ENCODE measurements around the gene SESN1. TPM values are rescaled to one million over a fixed set of nuclear protein-coding genes. Genes with fewer than 3 reads are reported as not detected.

Gene SESN1
- total and polyA plus RNA-seq, 9 of the 15 experiments (the other 6 are each of a cell fraction or from before 2014, with no cell fraction given), result 3.1 to 13.0 (median 7.4) TPM

- TF ChIP-seq, protein P1, sequence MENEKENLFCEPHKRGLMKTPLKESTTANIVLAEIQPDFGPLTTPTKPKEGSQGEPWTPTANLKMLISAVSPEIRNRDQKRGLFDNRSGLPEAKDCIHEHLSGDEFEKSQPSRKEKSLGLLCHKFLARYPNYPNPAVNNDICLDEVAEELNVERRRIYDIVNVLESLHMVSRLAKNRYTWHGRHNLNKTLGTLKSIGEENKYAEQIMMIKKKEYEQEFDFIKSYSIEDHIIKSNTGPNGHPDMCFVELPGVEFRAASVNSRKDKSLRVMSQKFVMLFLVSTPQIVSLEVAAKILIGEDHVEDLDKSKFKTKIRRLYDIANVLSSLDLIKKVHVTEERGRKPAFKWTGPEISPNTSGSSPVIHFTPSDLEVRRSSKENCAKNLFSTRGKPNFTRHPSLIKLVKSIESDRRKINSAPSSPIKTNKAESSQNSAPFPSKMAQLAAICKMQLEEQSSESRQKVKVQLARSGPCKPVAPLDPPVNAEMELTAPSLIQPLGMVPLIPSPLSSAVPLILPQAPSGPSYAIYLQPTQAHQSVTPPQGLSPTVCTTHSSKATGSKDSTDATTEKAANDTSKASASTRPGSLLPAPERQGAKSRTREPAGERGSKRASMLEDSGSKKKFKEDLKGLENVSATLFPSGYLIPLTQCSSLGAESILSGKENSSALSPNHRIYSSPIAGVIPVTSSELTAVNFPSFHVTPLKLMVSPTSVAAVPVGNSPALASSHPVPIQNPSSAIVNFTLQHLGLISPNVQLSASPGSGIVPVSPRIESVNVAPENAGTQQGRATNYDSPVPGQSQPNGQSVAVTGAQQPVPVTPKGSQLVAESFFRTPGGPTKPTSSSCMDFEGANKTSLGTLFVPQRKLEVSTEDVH (IDR thresholded peaks at IDR 0.05; ENCODE audit: low read depth, partially characterized antibody), result peak; percentile 63
- no peak for TF ChIP-seq ZNF263 (CRISPR knock-in tag; IDR thresholded peaks at IDR 0.05; ENCODE audit: borderline replicate concordance)
- TF ChIP-seq DEAF1 (CRISPR knock-in tag; IDR thresholded peaks at IDR 0.05), result no peak
- TF ChIP-seq ELF1 (tag; IDR thresholded peaks at IDR 0.05), result peak; percentile 62
- TF ChIP-seq, protein P2, sequence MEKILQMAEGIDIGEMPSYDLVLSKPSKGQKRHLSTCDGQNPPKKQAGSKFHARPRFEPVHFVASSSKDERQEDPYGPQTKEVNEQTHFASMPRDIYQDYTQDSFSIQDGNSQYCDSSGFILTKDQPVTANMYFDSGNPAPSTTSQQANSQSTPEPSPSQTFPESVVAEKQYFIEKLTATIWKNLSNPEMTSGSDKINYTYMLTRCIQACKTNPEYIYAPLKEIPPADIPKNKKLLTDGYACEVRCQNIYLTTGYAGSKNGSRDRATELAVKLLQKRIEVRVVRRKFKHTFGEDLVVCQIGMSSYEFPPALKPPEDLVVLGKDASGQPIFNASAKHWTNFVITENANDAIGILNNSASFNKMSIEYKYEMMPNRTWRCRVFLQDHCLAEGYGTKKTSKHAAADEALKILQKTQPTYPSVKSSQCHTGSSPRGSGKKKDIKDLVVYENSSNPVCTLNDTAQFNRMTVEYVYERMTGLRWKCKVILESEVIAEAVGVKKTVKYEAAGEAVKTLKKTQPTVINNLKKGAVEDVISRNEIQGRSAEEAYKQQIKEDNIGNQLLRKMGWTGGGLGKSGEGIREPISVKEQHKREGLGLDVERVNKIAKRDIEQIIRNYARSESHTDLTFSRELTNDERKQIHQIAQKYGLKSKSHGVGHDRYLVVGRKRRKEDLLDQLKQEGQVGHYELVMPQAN (IDR thresholded peaks at IDR 0.05; ENCODE audit: borderline replicate concordance), result peak; percentile 67; the same call in 1 of the 2 replicates
- peak; percentile 73 for TF ChIP-seq NFIC (IDR thresholded peaks at IDR 0.05)
- TF ChIP-seq ETS1 (conservative IDR thresholded peaks at IDR 0.05; ENCODE audit: control insufficient read depth, low read depth, low read length), result peak; percentile 71; the same call in 1 of the 2 replicates
These were observed 589 bp upstream of the SESN1 start, which contains the start of gene CEP57L1 (continued) for GRCh38 chr6:109095036-109095834.
